ENCODE measurements around the gene FNDC3B.

- TF ChIP-seq, protein P1, sequence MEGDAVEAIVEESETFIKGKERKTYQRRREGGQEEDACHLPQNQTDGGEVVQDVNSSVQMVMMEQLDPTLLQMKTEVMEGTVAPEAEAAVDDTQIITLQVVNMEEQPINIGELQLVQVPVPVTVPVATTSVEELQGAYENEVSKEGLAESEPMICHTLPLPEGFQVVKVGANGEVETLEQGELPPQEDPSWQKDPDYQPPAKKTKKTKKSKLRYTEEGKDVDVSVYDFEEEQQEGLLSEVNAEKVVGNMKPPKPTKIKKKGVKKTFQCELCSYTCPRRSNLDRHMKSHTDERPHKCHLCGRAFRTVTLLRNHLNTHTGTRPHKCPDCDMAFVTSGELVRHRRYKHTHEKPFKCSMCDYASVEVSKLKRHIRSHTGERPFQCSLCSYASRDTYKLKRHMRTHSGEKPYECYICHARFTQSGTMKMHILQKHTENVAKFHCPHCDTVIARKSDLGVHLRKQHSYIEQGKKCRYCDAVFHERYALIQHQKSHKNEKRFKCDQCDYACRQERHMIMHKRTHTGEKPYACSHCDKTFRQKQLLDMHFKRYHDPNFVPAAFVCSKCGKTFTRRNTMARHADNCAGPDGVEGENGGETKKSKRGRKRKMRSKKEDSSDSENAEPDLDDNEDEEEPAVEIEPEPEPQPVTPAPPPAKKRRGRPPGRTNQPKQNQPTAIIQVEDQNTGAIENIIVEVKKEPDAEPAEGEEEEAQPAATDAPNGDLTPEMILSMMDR (IDR thresholded peaks at IDR 0.05; ENCODE audit: low read length) = no peak
- TF ChIP-seq EZH2 (optimal IDR thresholded peaks at IDR 0.05; ENCODE audit: low read depth, low read length) (no peak), EZH2phosphoT487 (IDR thresholded peaks at IDR 0.05; ENCODE audit: low read length) (no peak)
Measured at GRCh38 chr3:172176061-172176770, 136.8 kb downstream of the FNDC3B start.
